Duodenal mucosa (tissue), 2 donors: ENCODE data around the gene ADGRV1.
A peak's percentile ranks its signal among the peaks of the same experiment; 100 is the strongest.

Experiments
- H3K27ac ChIP-seq: one replicate; pipeline ENCODE4 v1.7.0; 2013; ENCODE audit warnings: low read depth, low read length
- H3K27me3 ChIP-seq, 2 donors: one replicate each; pipeline ENCODE4 v1.7.0; 2013; ENCODE audit warnings: low read length in 2 of 2, control low read depth in 1 of 2; ENCODE audit not compliant: insufficient read depth in 2 of 2, control insufficient read depth in 1 of 2
- H3K36me3 ChIP-seq, 2 donors: one replicate each; pipeline ENCODE4 v1.7.0; 2013; ENCODE audit warnings: low read length in 2 of 2, control low read depth in 1 of 2; ENCODE audit not compliant: insufficient read depth in 2 of 2, control insufficient read depth in 1 of 2
- H3K4me1 ChIP-seq, 2 donors: one replicate each; pipeline ENCODE4 v1.7.0; 2013; ENCODE audit warnings: low read length in 2 of 2, control low read depth in 1 of 2; ENCODE audit not compliant: insufficient read depth in 2 of 2, control insufficient read depth in 1 of 2
- H3K4me3 ChIP-seq, 2 donors: one replicate each; pipeline ENCODE4 v1.7.0; 2013; ENCODE audit warnings: low read length in 2 of 2, low read depth in 1 of 2
- H3K9ac ChIP-seq, 2 donors: one replicate each; pipeline ENCODE4 v1.7.0; 2013; ENCODE audit warnings: low read length in 2 of 2, low read depth in 1 of 2
- H3K9me3 ChIP-seq, 2 donors: one replicate each; pipeline ENCODE4 v1.7.0; 2013; ENCODE audit warnings: low read length in 2 of 2, control low read depth in 1 of 2; ENCODE audit not compliant: control insufficient read depth in 1 of 2

Gene ADGRV1

GRCh38 chr5:90868799-90869198 lies 310.2 kb downstream of the ADGRV1 start:
- no peaks in the 10 kb centered on the region for H3K9me3 ChIP-seq
- no peak overlapping the region for H3K4me3 ChIP-seq
- H3K27ac ChIP-seq = no peak overlapping the region
- peaks cover 0 to 17% of the 10 kb centered on the region in 2 donors for H3K4me1 ChIP-seq
- H3K27me3 ChIP-seq = no peaks in the 10 kb centered on the region
- no peak overlapping the region for H3K9ac ChIP-seq
- H3K36me3 ChIP-seq = no peaks in the 10 kb centered on the region

DNA sequence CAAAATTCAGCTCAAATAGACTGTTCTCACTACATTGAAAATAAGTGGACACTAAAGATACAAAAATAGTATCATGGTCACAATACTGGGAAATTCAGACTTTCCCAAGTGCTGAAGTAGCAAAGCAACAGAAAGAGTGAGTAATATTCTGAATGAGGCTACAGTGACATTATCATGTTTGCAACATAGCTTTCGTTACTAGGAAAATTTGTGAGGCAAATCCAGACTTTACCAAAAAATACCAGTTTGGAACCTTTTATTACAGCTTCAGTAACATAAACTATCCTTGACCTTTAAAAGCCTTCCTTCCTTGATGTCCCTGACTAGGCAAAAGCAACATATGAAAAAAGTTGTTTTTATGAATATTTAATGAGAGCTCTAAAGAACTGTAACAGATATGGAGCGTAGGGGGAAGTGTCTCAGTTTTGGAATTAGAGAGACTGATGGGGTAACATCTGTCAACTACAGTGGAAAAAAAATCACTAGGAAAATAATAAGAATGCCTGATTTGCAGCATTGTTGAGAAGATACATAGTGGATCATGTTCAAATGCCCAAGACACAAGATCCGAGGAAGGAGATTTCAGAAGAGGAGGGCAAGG lies 312.9 kb downstream of the ADGRV1 start:
- Histone ChIP-seq H3K9ac (no peak overlapping the region), H3K4me1 (peaks cover under 1 to 31% of the 10 kb centered on the region in 2 donors), H3K36me3 (no peaks in the 10 kb centered on the region), H3K9me3 (no peaks in the 10 kb centered on the region), H3K27me3 (no peaks in the 10 kb centered on the region), H3K4me3 (no peak overlapping the region), H3K27ac (no peak overlapping the region)

- Histone ChIP-seq H3K9me3 (no peaks in the 10 kb centered on the region), H3K36me3 (no peaks in the 10 kb centered on the region), H3K4me3 (no peak overlapping the region), H3K27ac (no peak overlapping the region), H3K4me1 (peaks cover 9 to 34% of the 10 kb centered on the region in 2 donors), H3K9ac (no peak overlapping the region), H3K27me3 (no peaks in the 10 kb centered on the region)
Measured at GRCh38 chr5:90873033-90873517, 314.5 kb downstream of the ADGRV1 start.

DNA sequence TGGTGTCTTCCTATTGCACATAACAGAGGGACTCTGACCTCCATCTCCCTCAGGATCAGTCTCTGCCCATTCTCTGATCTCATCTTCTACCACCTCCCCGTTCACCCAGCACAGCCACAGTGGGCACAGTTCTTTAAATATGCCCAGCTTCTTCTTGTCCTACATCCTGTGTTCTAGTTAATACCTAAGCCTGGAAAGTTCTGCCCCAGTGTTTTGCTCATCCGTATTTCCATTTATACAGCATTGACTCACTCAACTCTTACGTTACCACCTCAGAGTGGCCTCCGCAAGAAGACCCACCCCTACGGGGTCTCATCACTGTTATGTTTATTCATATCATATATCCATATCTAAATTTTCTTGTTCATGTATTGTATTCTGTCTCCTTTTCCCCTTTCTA lies 315.5 kb downstream of the ADGRV1 start:
- Histone ChIP-seq H3K27ac (no peak overlapping the region), H3K9me3 (no peaks in the 10 kb centered on the region), H3K36me3 (no peaks in the 10 kb centered on the region), H3K27me3 (no peaks in the 10 kb centered on the region), H3K9ac (no peak overlapping the region), H3K4me3 (no peak overlapping the region), H3K4me1 (peaks cover 12 to 34% of the 10 kb centered on the region in 2 donors)

GRCh38 chr5:90875456-90875855 lies 316.9 kb downstream of the ADGRV1 start:
- Histone ChIP-seq H3K27ac (no peak overlapping the region), H3K4me3 (no peak overlapping the region), H3K36me3 (no peaks in the 10 kb centered on the region), H3K9me3 (no peaks in the 10 kb centered on the region), H3K27me3 (no peaks in the 10 kb centered on the region), H3K9ac (no peak overlapping the region), H3K4me1 (peaks cover 12 to 34% of the 10 kb centered on the region in 2 donors)

DNA sequence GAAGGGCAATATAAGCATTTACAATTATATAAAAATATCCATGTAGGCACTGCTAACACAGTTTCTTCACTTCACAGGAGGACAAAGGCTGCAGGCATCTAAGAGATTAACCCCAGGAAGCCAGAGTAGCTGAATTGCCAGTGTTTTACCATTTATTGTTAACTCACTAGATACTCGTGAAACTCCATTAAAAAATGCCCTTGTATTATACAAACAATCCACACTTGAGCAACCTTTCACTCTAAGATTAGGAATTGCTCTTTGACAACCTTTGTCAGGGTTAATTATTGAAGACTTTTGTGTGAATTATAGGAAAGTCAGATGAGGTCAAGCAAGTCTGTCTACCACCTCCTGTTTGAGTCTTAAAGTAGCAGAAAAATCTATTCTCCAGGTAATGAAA lies 317.8 kb downstream of the ADGRV1 start:
- Histone ChIP-seq H3K27ac (no peak overlapping the region), H3K4me3 (no peak overlapping the region), H3K9me3 (no peaks in the 10 kb centered on the region), H3K27me3 (no peaks in the 10 kb centered on the region), H3K4me1 (peaks cover 12 to 34% of the 10 kb centered on the region in 2 donors), H3K9ac (no peak overlapping the region), H3K36me3 (no peaks in the 10 kb centered on the region)

GRCh38 chr5:90877049-90877448 lies 318.5 kb downstream of the ADGRV1 start:
- H3K9ac ChIP-seq = no peak overlapping the region

GRCh38 chr5:90878081-90878480 lies 319.5 kb downstream of the ADGRV1 start:
- H3K4me3 ChIP-seq = no peak overlapping the region
- H3K27ac ChIP-seq = peak overlapping the region; percentile 61
- H3K4me1 ChIP-seq = peaks cover 12 to 26% of the 10 kb centered on the region in 2 donors
- no peak overlapping the region for H3K9ac ChIP-seq
- no peaks in the 10 kb centered on the region for H3K9me3 ChIP-seq
- no peaks in the 10 kb centered on the region for H3K27me3 ChIP-seq
- no peaks in the 10 kb centered on the region for H3K36me3 ChIP-seq

More at GRCh38 chr5:90877049-90877448, 318.5 kb downstream of the ADGRV1 start:
- H3K27ac ChIP-seq = no peak overlapping the region
- no peak overlapping the region for H3K4me3 ChIP-seq
- no peaks in the 10 kb centered on the region for H3K9me3 ChIP-seq
- no peaks in the 10 kb centered on the region for H3K27me3 ChIP-seq
- H3K36me3 ChIP-seq = no peaks in the 10 kb centered on the region
- H3K4me1 ChIP-seq = peaks cover 12 to 34% of the 10 kb centered on the region in 2 donors

DNA sequence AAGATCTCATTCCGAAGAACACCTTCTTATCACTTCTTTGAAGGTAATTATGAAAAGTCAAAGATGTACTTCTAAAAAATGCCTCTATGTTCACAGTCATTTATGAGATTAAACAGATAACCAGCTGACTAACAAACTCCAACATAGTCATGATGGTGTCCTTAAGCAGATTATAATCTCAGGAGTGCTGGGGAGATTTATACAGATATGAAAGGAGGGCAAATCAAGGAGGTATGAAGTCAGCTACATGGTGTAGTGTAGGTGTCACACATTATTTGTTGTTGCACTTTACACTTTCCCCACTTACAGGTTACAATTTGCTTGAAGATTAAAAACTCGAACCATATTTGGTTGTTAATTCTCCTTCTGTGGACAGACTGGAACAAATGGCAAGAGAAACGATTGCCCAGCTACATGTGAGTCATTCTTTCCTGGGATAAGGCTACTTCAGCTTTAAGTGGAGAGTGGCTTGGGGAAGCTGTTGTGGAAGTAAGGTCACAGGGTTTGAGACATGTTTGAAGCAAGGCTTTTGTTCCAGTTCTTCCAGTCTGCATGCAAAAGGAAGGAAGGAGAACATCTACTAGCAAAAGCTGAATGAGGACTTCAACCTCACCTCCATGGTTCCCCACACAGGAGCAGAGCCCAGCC lies 320.1 kb downstream of the ADGRV1 start:
- H3K27ac ChIP-seq = peak overlapping the region; percentile 61
- H3K9ac ChIP-seq = no peak overlapping the region
- H3K36me3 ChIP-seq = no peaks in the 10 kb centered on the region
- H3K27me3 ChIP-seq = no peaks in the 10 kb centered on the region
- no peaks in the 10 kb centered on the region for H3K9me3 ChIP-seq
- no peak overlapping the region for H3K4me3 ChIP-seq
- H3K4me1 ChIP-seq = peaks cover 12 to 25% of the 10 kb centered on the region in 2 donors

DNA sequence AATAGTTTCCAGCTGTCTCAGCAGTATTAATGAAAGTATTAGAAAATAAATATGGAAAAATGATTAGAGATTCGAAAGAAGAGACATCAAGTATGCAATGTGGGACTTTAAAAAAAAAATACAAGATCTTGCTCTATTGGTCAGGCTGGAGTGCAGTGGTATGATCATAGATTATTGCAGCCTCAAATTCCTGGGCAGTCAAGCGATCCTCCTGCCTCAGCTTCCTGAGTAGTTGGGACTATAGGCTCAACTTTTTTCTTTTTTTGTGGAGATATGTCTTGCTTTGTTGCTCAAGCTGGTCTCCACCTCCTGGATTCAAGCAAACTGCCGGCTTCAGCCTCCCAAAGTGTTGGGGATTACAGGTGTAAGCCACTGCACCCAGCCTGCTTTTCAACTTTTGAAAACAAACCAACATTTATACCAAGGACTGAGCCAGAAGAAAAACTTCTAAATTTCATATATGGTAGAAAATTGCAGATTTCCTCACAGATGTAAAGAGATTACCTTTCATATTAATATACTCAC lies 323.1 kb downstream of the ADGRV1 start:
- H3K9me3 ChIP-seq = no peaks in the 10 kb centered on the region
- H3K27ac ChIP-seq = no peak overlapping the region
- no peak overlapping the region for H3K4me3 ChIP-seq
- no peak overlapping the region for H3K9ac ChIP-seq
- no peaks in the 10 kb centered on the region for H3K27me3 ChIP-seq
- peaks cover 9% of the 10 kb centered on the region in 2 donors for H3K4me1 ChIP-seq
- no peaks in the 10 kb centered on the region for H3K36me3 ChIP-seq
